ENCODE measurements around the gene FHOD1. TPM values are rescaled to one million over a fixed set of nuclear protein-coding genes. Genes with fewer than 3 reads are reported as not detected.

Gene FHOD1
- total and polyA plus RNA-seq, 2 donors (not counting 1 experiment from before 2014, with no cell fraction given), result 7.1 to 32.7 TPM

- no peak overlapping the region for H2AFZ ChIP-seq (ENCODE audit: low read length)
- no peaks in the 10 kb centered on the region for H4K20me1 ChIP-seq (ENCODE audit: control insufficient read depth, extremely low read depth, insufficient read depth, low read length)
- H3K4me2 ChIP-seq (ENCODE audit: extremely low read depth, insufficient read depth, low read length), result no peak overlapping the region
- no peak for DNase-seq (ENCODE audit: low read depth in 2 of 2)
- H3K36me3 ChIP-seq (ENCODE audit: control insufficient read depth, insufficient read depth, low read length), result peaks cover 51% of the 10 kb centered on the region
- no peaks in the 10 kb centered on the region for H3K27me3 ChIP-seq (ENCODE audit: control insufficient read depth, insufficient read depth, low read length)
- H3K4me3 ChIP-seq (replicated peaks in 1 of 4; ENCODE audit: control extremely low read depth in 1 of 4, insufficient read depth in 1 of 4, low read depth in 3 of 4, low read length in 4 of 4), result no peak overlapping the region
- peaks cover 12% of the 10 kb centered on the region for H3K4me1 ChIP-seq (ENCODE audit: control insufficient read depth, extremely low read depth, insufficient read depth, low read length)
- no peaks in the 10 kb centered on the region for H3K9me3 ChIP-seq (ENCODE audit: control insufficient read depth, insufficient read depth, low read depth, low read length)
- H3K27ac ChIP-seq (ENCODE audit: insufficient read depth, low read length), result no peak overlapping the region
- H3K9ac ChIP-seq (ENCODE audit: insufficient read depth, low read length), result no peak overlapping the region
- peaks cover 18% of the 10 kb centered on the region for H3K79me2 ChIP-seq (ENCODE audit: control insufficient read depth, insufficient read depth, low read length)
- TF ChIP-seq EZH2 (IDR thresholded peaks at IDR 0.05; ENCODE audit: low read length, missing control alignments), result no peak
- TF ChIP-seq, protein P1, sequence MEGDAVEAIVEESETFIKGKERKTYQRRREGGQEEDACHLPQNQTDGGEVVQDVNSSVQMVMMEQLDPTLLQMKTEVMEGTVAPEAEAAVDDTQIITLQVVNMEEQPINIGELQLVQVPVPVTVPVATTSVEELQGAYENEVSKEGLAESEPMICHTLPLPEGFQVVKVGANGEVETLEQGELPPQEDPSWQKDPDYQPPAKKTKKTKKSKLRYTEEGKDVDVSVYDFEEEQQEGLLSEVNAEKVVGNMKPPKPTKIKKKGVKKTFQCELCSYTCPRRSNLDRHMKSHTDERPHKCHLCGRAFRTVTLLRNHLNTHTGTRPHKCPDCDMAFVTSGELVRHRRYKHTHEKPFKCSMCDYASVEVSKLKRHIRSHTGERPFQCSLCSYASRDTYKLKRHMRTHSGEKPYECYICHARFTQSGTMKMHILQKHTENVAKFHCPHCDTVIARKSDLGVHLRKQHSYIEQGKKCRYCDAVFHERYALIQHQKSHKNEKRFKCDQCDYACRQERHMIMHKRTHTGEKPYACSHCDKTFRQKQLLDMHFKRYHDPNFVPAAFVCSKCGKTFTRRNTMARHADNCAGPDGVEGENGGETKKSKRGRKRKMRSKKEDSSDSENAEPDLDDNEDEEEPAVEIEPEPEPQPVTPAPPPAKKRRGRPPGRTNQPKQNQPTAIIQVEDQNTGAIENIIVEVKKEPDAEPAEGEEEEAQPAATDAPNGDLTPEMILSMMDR (conservative IDR thresholded peaks at IDR 0.05 in 1 of 2, IDR thresholded peaks at IDR 0.05 in 1 of 2; ENCODE audit: low read depth in 1 of 2, low read length in 2 of 2), result no peak
Measured at GRCh38 chr16:67235816-67236562, 11.3 kb downstream of the FHOD1 start.

GRCh38 chr16:67234180-67234597, 13.1 kb downstream of the FHOD1 start:
- H3K36me3 ChIP-seq (ENCODE audit: control insufficient read depth, insufficient read depth, low read length), result peaks cover 62% of the 10 kb centered on the region

GRCh38 chr16:67233596-67233995, 13.7 kb downstream of the FHOD1 start:
- Histone ChIP-seq H3K79me2 (ENCODE audit: control insufficient read depth, insufficient read depth, low read length) (peaks cover 7% of the 10 kb centered on the region), H3K27ac (ENCODE audit: insufficient read depth, low read length) (no peak overlapping the region), H2AFZ (ENCODE audit: low read length) (no peak overlapping the region), H3K9me3 (ENCODE audit: control insufficient read depth, insufficient read depth, low read depth, low read length) (no peaks in the 10 kb centered on the region), H3K27me3 (ENCODE audit: control insufficient read depth, insufficient read depth, low read length) (no peaks in the 10 kb centered on the region), H3K36me3 (ENCODE audit: control insufficient read depth, insufficient read depth, low read length) (peaks cover 64% of the 10 kb centered on the region), H3K4me2 (ENCODE audit: extremely low read depth, insufficient read depth, low read length) (no peak overlapping the region), H3K4me3 (replicated peaks in 1 of 4; ENCODE audit: control extremely low read depth in 1 of 4, insufficient read depth in 1 of 4, low read depth in 3 of 4, low read length in 4 of 4) (no peak overlapping the region), H3K4me1 (ENCODE audit: control insufficient read depth, extremely low read depth, insufficient read depth, low read length) (no peaks in the 10 kb centered on the region), H3K9ac (ENCODE audit: insufficient read depth, low read length) (no peak overlapping the region), H4K20me1 (ENCODE audit: control insufficient read depth, extremely low read depth, insufficient read depth, low read length) (no peaks in the 10 kb centered on the region)
- TF ChIP-seq, protein P1 (conservative IDR thresholded peaks at IDR 0.05 in 1 of 2, IDR thresholded peaks at IDR 0.05 in 1 of 2; ENCODE audit: low read depth in 1 of 2, low read length in 2 of 2), result no peak
- no peak for TF ChIP-seq EZH2 (IDR thresholded peaks at IDR 0.05; ENCODE audit: low read length, missing control alignments)
- DNase-seq (ENCODE audit: low read depth in 2 of 2), result no peak

More at GRCh38 chr16:67234180-67234597, 13.1 kb downstream of the FHOD1 start:
- H3K9ac ChIP-seq (ENCODE audit: insufficient read depth, low read length), result no peak overlapping the region
- H3K4me3 ChIP-seq (replicated peaks in 1 of 4; ENCODE audit: control extremely low read depth in 1 of 4, insufficient read depth in 1 of 4, low read depth in 3 of 4, low read length in 4 of 4), result no peak overlapping the region
- no peak overlapping the region for H3K27ac ChIP-seq (ENCODE audit: insufficient read depth, low read length)
- H3K27me3 ChIP-seq (ENCODE audit: control insufficient read depth, insufficient read depth, low read length), result no peaks in the 10 kb centered on the region
- no peak overlapping the region for H2AFZ ChIP-seq (ENCODE audit: low read length)
- no peaks in the 10 kb centered on the region for H3K9me3 ChIP-seq (ENCODE audit: control insufficient read depth, insufficient read depth, low read depth, low read length)
- H4K20me1 ChIP-seq (ENCODE audit: control insufficient read depth, extremely low read depth, insufficient read depth, low read length), result no peaks in the 10 kb centered on the region
- DNase-seq (ENCODE audit: low read depth in 2 of 2), result no peak
- no peak overlapping the region for H3K4me2 ChIP-seq (ENCODE audit: extremely low read depth, insufficient read depth, low read length)
- TF ChIP-seq EZH2 (IDR thresholded peaks at IDR 0.05; ENCODE audit: low read length, missing control alignments), result no peak
- TF ChIP-seq, protein P1 (conservative IDR thresholded peaks at IDR 0.05 in 1 of 2, IDR thresholded peaks at IDR 0.05 in 1 of 2; ENCODE audit: low read depth in 1 of 2, low read length in 2 of 2), result no peak
- peaks cover 5% of the 10 kb centered on the region for H3K79me2 ChIP-seq (ENCODE audit: control insufficient read depth, insufficient read depth, low read length)
- H3K4me1 ChIP-seq (ENCODE audit: control insufficient read depth, extremely low read depth, insufficient read depth, low read length), result no peaks in the 10 kb centered on the region
